UCSD-AML1 (cell line): ENCODE measurements around the gene ISL2.

Source experiments
- DNase-seq: peaks from one replicate; lab custom pipeline; 2025; ENCODE audit not compliant: unreplicated experiment; lab: John Stamatoyannopoulos, UW

Gene ISL2

GRCh38 chr15:76327191-76328105 is 9.1 kb upstream of the ISL2 start:
- DNase-seq = no peak

- no peak for DNase-seq
Measured at GRCh38 chr15:76328106-76328696, 8.4 kb upstream of the ISL2 start.

- no peak for DNase-seq
Measured at GRCh38 chr15:76328958-76329357, 7.6 kb upstream of the ISL2 start.

GRCh38 chr15:76330080-76330680 is 6.4 kb upstream of the ISL2 start:
- peak; percentile 36 for DNase-seq

GRCh38 chr15:76332796-76333195 is 3.8 kb upstream of the ISL2 start:
- no peak for DNase-seq

- no peak for DNase-seq
Measured at GRCh38 chr15:76333309-76333708, 3.3 kb upstream of the ISL2 start.

GRCh38 chr15:76333720-76334437 is 2.7 kb upstream of the ISL2 start:
- peak; percentile 25 for DNase-seq

- no peak for DNase-seq
Measured at GRCh38 chr15:76334438-76335306, 1.9 kb upstream of the ISL2 start.

GRCh38 chr15:76335307-76336253 is 993 bp upstream of the ISL2 start:
- DNase-seq = no peak

GRCh38 chr15:76337059-76337695 is 604 bp downstream of the ISL2 start:
- DNase-seq = no peak

- no peak for DNase-seq
Measured at GRCh38 chr15:76337696-76338485, 1.3 kb downstream of the ISL2 start.

- DNase-seq = no peak
Measured at GRCh38 chr15:76338486-76339304, 2.1 kb downstream of the ISL2 start.

- peak; percentile 34 for DNase-seq
Measured at GRCh38 chr15:76339305-76340197, 3.0 kb downstream of the ISL2 start.

- DNase-seq = no peak
Measured at GRCh38 chr15:76340198-76340802, 3.7 kb downstream of the ISL2 start.

GRCh38 chr15:76340803-76341365 is 4.3 kb downstream of the ISL2 start:
- DNase-seq = no peak
